ENCODE measurements around the gene SERTM1.

DNA sequence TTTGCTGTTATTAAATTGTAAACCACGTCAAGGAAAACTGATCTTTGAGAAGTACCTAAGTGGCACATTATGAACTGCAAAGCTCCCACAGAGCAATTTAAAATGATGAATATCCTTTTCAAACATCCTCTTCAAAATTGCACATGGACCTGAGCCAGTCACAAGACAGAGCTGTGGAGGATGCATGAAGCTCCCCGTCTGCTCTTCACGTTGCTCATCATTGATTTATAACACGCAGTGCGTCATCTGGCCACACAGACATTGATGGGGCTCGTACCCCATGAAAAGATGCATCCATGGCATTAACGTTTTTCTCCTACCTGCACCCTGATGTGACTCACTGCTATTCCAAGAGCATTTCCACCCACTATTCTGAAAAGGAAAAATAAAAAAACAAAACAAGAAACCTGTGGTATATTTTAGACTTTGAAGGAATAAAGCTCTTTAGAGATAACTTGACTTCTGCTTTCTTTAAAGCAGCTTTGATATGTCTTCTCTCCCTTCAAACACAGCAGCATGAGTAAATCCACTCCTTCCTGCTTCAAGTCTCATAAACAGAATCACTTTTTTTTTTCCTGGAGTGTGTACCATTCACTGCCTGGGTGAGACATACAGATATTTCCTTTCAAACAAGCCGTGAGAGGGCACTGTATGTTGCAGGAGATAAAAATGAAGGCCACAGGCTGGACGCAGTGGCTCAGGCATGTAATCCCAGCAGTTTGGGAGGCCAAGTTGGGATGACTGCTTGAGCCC is 7.2 kb upstream of the SERTM1 start:
- TF ChIP-seq ESRRA (IDR thresholded peaks at IDR 0.05; ENCODE audit: low read length) (no peak), SMAD1 (IDR thresholded peaks at IDR 0.05; ENCODE audit: low read depth, partially characterized antibody) (no peak), EZH2 (IDR thresholded peaks at IDR 0.05; ENCODE audit: borderline replicate concordance, control insufficient read depth, low read depth, low read length) (no peak), GABPA (IDR thresholded peaks at IDR 0.05; ENCODE audit: low read depth) (no peak), CTCF (IDR thresholded peaks at IDR 0.05 in 2 of 3, conservative IDR thresholded peaks at IDR 0.05 in 1 of 3; ENCODE audit: control insufficient read depth in 2 of 3, extremely low read depth in 1 of 3, insufficient read depth in 1 of 3, low read depth in 3 of 3, low read length in 3 of 3) (no peak), POLR2A (IDR thresholded peaks at IDR 0.05; ENCODE audit: low read depth, low read length) (no peak), POLR2AphosphoS2 (IDR thresholded peaks at IDR 0.05; ENCODE audit: low read depth, low read length) (no peak), HDAC2 (IDR thresholded peaks at IDR 0.05) (no peak), POLR2AphosphoS5 (IDR thresholded peaks at IDR 0.05; ENCODE audit: low read length) (no peak), TAF1 (IDR thresholded peaks at IDR 0.05; ENCODE audit: borderline replicate concordance, low read depth, low read length) (no peak), CREB1 (IDR thresholded peaks at IDR 0.05; ENCODE audit: low read depth) (no peak), RAD21 (IDR thresholded peaks at IDR 0.05; ENCODE audit: insufficient read depth, low read depth, low read length) (no peak)
- TF ChIP-seq, protein P1, sequence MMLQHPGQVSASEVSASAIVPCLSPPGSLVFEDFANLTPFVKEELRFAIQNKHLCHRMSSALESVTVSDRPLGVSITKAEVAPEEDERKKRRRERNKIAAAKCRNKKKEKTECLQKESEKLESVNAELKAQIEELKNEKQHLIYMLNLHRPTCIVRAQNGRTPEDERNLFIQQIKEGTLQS (IDR thresholded peaks at IDR 0.05; ENCODE audit: borderline replicate concordance, extremely low read depth, low read depth, low read length), result no peak

All from GM12878 (cell line).